ENCODE results near the gene WRAP53.
A peak's percentile ranks its signal among the peaks of the same experiment; 100 is the strongest.
"Not testable (repeated sequence)": the region's sequence is repeated elsewhere in the genome, so short reads cannot be mapped to it uniquely, and the experiment has no call there.

WRAP53 gene

GRCh38 chr17:7687908-7688807 lies at the start of gene WRAP53:
TSS of gene WRAP53 (plus strand) at chr17:7688477. CDS start at chr17:7688649, 172 bp downstream.
- peak; percentile 94 for DNase-seq

GRCh38 chr17:7640783-7641182 lies 47.5 kb upstream of the WRAP53 start:
- DNase-seq: no peak

DNA sequence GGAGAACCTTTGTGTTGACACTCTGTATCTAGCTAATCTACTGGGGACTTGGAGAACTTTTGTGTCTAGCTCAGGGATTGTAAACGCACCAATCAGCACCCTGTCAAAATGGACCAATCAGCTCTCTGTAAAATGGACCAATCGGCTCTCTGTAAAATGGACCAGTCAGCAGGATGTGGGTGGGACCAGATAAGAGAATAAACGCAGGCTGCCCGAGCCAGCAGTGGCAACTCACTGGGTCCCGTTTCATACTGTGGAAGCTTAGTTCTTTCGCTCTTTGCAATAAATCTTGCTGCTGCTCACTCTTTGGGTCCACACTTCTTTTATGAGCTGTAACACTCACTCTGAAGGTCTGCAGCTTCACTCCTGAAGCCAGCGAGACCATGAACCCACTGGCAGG lies 46.6 kb upstream of the WRAP53 start:
- DNase-seq: not testable (repeated sequence)

GRCh38 chr17:7644775-7645174 lies 43.5 kb upstream of the WRAP53 start:
- no peak for DNase-seq

DNA sequence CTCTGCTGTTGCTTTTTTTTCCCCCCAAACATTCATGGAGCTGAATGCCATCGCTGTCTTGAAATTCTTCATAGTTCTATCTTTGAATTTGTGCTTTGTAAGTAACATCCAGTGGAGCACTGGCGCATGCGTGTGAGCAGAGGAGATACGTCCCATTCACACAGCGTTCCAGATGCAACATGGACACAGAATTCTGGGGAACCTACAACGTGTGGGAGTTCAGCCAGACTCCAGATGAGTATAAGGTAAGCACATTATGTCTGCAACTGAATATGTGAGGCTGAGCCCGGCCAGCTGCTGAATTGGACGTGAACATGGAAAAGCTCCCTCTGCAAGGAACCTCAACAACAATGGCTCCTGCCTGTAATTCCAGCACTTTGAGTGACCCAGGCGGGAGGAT lies 41.8 kb upstream of the WRAP53 start:
- DNase-seq: no peak

- DNase-seq: no peak
Observed at GRCh38 chr17:7647018-7647417, 41.3 kb upstream of the WRAP53 start.

DNA sequence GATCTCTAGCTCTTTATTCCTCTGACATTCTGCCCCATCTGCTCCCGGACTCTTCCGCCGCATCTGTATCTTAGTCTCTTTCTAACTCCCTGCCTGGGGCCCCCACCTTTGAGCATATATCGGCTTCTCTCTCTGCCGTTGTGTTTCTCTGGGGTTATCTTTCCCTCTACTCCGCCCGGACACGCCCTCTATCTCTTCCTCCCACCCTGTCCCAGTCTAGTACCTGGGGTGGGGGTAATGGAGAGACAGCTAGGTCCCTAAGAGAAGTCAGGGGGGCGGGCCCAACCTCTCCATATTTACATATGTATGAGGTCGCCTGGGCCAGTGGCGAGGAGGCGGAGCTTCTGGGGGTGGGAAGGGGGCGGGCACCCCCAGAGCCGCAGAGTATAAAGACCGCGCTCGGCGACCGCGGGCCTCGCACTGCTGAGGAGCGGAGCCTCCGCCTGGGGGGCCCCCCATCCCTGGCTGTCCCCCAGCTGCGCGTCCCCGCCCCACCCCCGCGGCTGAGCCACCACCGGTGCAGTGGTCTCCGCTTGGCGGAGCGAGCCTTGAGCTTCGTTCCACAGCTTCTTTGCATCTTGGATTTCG lies 37.7 kb upstream of the WRAP53 start, which contains the start of gene ATP1B2:
TSS of gene ATP1B2 (plus strand) at position 418 of the 588 bp plus-strand sequence. CDS start 593 bp downstream, outside the sequence.
- peak; percentile 69 for DNase-seq

DNA sequence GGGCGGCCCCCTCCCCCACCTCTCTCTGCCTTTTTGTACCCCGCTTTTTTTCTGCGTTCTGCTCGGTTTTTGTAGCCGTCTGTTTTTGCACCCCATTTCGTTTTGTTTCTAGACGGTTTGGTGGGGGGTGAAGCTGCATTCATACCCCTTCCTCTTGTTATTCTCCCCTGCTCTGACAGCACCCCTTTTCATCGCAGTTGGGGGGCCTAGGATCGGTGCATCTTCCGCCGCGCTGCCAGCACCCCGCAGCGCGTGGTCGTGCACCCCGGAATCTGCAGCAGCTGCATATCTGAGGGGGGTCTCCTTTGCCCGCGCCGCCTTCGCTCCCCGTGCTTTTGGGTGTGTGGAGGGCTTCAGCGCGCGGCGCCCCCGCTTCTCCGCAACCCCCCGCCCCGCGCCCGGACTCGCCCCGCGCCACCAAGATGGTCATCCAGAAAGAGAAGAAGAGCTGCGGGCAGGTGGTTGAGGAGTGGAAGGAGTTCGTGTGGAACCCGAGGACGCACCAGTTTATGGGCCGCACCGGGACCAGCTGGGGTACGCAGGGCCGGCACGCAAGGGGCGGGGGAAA lies 37.1 kb upstream of the WRAP53 start:
- no peak for DNase-seq

GRCh38 chr17:7651665-7652387 lies 36.5 kb upstream of the WRAP53 start:
- DNase-seq: no peak

DNA sequence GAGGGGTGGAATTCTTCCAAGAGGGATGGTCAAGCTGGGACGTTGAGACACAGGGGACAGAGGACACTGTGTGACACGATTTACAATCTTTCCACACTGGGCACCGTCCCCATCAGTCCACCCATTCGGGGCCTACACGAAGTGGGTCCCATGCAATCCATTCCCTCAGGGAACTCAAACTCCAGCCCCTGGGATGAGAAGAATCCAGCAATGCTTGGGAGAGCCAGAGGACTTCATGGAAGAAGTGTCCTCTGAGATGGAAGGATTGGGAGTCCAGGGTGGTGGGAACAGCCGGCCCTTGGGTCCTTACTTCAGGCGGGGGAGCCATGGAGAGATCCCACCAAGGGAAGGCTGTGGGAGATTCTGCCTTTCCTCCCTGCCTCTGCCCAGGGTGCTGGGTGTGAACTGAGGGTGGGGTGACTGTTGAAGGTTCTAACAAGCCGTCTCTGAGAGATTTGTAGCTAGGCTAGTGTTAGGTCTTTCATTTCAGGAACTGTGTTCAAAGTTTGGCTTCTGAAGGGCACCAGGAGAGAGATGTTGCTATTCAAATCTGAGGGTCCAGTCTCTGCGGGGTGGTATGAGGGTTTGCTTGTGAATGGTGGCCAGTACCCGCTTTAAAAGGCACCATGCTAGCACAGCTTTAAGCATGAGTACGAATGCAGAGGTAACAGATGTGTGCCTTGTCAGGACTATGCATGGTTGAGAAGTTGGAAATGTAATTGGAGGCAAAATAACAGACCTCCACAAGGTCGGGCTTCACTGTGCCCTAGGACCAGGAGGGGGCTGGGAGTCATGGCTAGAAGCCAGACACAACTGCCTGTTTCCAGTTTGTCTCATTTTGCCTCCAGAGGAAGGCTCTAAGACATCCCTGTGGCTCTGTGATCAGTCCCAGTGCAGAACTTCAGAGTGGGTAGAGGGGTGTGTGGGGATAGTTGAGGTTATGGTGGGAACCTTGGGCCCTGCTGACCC lies 35.6 kb upstream of the WRAP53 start:
- no peak for DNase-seq

GRCh38 chr17:7654832-7655540 lies 33.3 kb upstream of the WRAP53 start:
- no peak for DNase-seq

DNA sequence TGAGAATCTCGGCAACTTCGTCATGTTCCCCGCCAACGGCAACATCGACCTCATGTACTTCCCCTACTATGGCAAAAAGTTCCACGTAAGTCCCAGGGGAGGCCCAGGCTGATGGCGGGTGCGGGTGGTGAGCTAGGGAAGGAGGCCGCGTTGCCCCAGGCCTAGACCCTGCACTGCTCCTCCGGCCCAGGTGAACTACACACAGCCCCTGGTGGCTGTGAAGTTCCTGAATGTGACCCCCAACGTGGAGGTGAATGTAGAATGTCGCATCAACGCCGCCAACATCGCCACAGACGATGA lies 32.8 kb upstream of the WRAP53 start:
- DNase-seq: no peak

DNA sequence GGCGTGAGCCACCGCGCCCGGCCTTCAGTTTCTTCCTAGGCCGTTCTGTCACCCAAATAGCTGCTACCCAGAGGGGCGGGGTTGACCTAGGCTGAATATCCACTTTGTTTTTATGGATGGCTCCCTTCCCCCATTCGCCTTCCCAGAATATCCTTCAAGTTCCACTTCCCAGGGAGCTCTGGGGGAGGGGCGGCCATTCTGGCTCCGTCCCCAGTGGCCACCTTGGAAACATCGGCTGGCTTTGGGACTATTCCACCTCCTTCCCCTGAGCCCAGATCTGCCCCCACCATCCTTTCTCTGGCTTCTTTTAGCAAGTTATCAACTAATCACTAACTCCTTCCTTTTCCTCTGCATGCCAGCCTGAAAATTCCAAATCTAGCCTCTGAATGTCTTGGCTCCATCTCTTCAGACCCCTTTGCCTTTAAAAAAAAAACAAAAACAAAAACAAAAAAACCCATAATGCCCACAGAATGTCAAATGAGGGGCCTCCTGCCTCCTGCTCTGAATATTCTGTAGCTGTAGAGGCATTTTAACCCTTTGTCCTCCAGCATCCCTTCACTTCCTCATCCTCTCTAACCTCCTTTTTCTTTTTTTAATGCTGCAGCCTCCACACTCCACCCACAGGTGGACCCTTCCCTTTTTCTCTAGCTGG lies 31.2 kb upstream of the WRAP53 start:
- no peak for DNase-seq

GRCh38 chr17:7667656-7668406 lies 20.4 kb upstream of the WRAP53 start:
- no peak for DNase-seq

- no peak for DNase-seq
Observed at GRCh38 chr17:7668482-7668881, 19.8 kb upstream of the WRAP53 start.

DNA sequence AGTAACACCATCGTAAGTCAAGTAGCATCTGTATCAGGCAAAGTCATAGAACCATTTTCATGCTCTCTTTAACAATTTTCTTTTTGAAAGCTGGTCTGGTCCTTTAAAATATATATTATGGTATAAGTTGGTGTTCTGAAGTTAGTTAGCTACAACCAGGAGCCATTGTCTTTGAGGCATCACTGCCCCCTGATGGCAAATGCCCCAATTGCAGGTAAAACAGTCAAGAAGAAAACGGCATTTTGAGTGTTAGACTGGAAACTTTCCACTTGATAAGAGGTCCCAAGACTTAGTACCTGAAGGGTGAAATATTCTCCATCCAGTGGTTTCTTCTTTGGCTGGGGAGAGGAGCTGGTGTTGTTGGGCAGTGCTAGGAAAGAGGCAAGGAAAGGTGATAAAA lies 15.0 kb upstream of the WRAP53 start:
- peak; percentile 26 for DNase-seq

GRCh38 chr17:7674934-7675333 lies 13.3 kb upstream of the WRAP53 start:
- no peak for DNase-seq

GRCh38 chr17:7676533-7676932 lies 11.7 kb upstream of the WRAP53 start:
- no peak for DNase-seq

GRCh38 chr17:7677388-7678067 lies 10.7 kb upstream of the WRAP53 start:
- no peak for DNase-seq
